Tibial artery (tissue), 4 donors: ENCODE measurements around the gene VPS72.
"Not testable (repeated sequence)": the region's sequence is repeated elsewhere in the genome, so short reads cannot be mapped to it uniquely, and the experiment has no call there.

Experiments
- DNase-seq, 2 donors: peaks; one replicate each; pipeline ENCODE4 v3.0.0-alpha.2; 2019
- H3K27ac ChIP-seq, 2 donors: fragments of 200-600 bp; sonication (generic) in 1 of 2; 1 replicate in 1 of 2; 2 replicates in 1 of 2; pipeline ENCODE4 v1.5.1; 2018 to 2019; ENCODE audit warnings: mild to moderate bottlenecking in 1 of 2
- H3K27me3 ChIP-seq, 2 donors: fragments of 200-600 bp; sonication (generic) in 1 of 2; one replicate each; pipeline versions ENCODE4 v1.5.1 to v1.6.0; 2016 to 2019
- H3K36me3 ChIP-seq, 3 donors: fragments of 200-600 bp; sonication (generic) in 2 of 3; one replicate each; pipeline ENCODE4 v1.5.1; 2016 to 2019; ENCODE audit warnings: mild to moderate bottlenecking in 2 of 3
- H3K4me1 ChIP-seq, 4 donors: fragments of 200-600 bp; sonication (generic) in 2 of 4; 1 replicate in 3 of 4; 2 replicates in 1 of 4; pipeline ENCODE4 v1.5.1; 2016 to 2019
- H3K4me3 ChIP-seq, 2 donors: fragments of 200-600 bp; sonication (generic) in 1 of 2; 1 replicate in 1 of 2; 2 replicates in 1 of 2; pipeline ENCODE4 v1.5.1; 2018 to 2019; ENCODE audit warnings: mild to moderate bottlenecking in 2 of 2
- H3K9me3 ChIP-seq, 3 donors: fragments of 200-600 bp; sonication (generic) in 1 of 3; one replicate each; pipeline ENCODE4 v1.5.1; 2016 to 2019
- intact Hi-C: fragments of 100-400 bp; cut with DNase I; formaldehyde crosslinking; loops from one replicate; pipeline ENCODE4 v1.15.0; 2023; ENCODE audit warnings: low total_unique reads
- TF ChIP-seq, protein P1 (sequence below), 2 experiments: fragments of 200-600 bp in 1 of 2; fragments of 450-650 bp in 1 of 2; IDR thresholded peaks; one replicate each; pipeline ENCODE4 v1.5.1; 2017 to 2019; ENCODE audit warnings: antibody characterized with exemption in 2 of 2, mild to moderate bottlenecking in 1 of 2, moderate library complexity in 1 of 2

VPS72 gene

DNA sequence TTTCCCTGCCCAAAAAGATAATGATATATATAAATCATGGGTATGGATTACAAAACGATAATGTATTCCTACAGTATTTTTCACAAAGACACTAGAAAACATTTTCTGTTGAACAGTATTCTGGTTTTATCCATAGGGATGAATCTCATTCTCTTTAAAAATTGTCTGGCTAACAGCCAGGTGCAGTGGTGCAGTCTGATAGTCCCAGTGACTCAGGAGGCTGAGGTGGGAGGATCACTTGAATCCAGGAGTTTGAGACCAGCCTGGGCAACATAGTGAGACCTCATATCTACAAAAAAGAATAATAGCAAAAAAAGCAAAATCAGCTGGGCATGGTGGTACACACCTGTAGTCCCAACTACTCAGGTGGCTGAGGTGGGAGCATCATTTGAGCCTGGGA lies 31.6 kb upstream of the VPS72 start:
- intact Hi-C loops = no loop called here
- TF ChIP-seq, protein P1, sequence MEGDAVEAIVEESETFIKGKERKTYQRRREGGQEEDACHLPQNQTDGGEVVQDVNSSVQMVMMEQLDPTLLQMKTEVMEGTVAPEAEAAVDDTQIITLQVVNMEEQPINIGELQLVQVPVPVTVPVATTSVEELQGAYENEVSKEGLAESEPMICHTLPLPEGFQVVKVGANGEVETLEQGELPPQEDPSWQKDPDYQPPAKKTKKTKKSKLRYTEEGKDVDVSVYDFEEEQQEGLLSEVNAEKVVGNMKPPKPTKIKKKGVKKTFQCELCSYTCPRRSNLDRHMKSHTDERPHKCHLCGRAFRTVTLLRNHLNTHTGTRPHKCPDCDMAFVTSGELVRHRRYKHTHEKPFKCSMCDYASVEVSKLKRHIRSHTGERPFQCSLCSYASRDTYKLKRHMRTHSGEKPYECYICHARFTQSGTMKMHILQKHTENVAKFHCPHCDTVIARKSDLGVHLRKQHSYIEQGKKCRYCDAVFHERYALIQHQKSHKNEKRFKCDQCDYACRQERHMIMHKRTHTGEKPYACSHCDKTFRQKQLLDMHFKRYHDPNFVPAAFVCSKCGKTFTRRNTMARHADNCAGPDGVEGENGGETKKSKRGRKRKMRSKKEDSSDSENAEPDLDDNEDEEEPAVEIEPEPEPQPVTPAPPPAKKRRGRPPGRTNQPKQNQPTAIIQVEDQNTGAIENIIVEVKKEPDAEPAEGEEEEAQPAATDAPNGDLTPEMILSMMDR (IDR thresholded peaks at IDR 0.05) = no peak
- Histone ChIP-seq H3K36me3 (peaks cover 6 to 43% (median 13%) of the 10 kb centered on the region in 3 donors), H3K4me1 (peaks cover 0 to 10% (median 4%) of the 10 kb centered on the region in 4 donors), H3K4me3 (no peak overlapping the region), H3K9me3 (no peaks in the 10 kb centered on the region), H3K27me3 (no peaks in the 10 kb centered on the region), H3K27ac (no peak overlapping the region)
- DNase-seq = peak in 1 of 2 donors; percentile 11

DNA sequence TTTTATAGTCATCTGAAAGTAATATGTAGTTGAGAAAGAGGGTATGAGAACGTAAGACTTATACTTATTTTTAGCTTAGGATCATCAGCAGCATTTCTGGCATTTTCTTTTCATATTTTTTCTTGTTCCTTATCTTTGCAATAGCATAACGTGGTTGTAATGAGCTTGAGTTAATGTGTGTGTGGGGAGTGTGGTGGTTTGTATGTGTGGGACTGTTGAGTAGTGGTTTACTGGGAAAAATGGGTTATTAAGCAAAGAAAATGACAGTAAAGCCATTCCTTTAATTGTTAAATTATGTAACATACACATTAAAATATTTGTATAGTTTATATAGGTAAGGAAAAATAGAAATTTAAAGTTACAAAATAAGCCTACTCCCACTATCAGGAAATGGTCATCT lies 23.6 kb upstream of the VPS72 start:
- Histone ChIP-seq H3K4me3 (no peak overlapping the region), H3K27me3 (no peaks in the 10 kb centered on the region), H3K9me3 (no peaks in the 10 kb centered on the region), H3K36me3 (peaks cover 0 to 46% (median 13%) of the 10 kb centered on the region in 3 donors), H3K27ac (peak overlapping the region in 1 of 2 donors; percentile 7), H3K4me1 (peaks cover 0 to 37% (median 6%) of the 10 kb centered on the region in 4 donors)
- TF ChIP-seq, protein P1 (IDR thresholded peaks at IDR 0.05) = no peak
- intact Hi-C loops = no loop called here
- no peak for DNase-seq

DNA sequence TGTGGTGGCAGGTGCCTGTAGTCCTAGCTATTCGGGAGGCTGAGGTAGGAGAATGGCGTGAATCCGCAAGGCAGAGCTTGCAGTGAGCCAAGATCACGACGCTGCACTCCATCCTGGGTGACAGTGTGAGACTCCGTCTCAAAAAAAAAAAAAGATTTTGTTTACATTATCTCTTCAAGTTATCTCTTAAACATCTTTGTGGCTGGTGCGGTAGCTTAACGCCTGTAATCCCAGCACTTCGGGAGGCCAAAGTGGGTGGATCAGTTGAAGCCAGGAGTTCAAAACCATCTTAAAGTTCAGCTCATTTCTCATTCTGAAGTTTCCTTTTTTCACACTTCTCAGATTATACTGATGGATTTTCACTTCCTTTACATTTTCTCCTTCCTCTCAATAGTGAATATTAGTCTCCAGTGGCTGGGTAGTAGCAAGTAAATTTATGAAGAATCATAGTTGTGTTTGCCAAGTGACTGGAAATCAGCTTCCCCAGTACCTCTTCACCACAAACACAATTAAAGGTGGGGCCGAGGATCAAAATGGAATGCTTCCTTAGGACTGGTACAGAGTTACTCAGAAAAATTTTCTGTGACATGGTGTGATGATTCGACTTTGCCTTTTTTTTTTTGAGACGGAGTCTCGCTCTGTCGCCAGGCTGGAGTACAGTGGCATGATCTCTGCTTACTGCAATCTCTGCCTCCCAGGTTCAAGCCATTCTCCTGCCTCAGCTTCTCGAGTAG lies 22.1 kb upstream of the VPS72 start:
- H3K36me3 ChIP-seq = peaks cover 8 to 55% (median 25%) of the 10 kb centered on the region in 3 donors
- H3K27me3 ChIP-seq = no peaks in the 10 kb centered on the region
- TF ChIP-seq, protein P1 (IDR thresholded peaks at IDR 0.05) = no peak
- no peaks in the 10 kb centered on the region for H3K9me3 ChIP-seq
- H3K4me3 ChIP-seq = no peak overlapping the region
- intact Hi-C loops = no loop called here
- peaks cover 0 to 44% (median 5%) of the 10 kb centered on the region in 4 donors for H3K4me1 ChIP-seq
- DNase-seq = no peak
- H3K27ac ChIP-seq = no peak overlapping the region

DNA sequence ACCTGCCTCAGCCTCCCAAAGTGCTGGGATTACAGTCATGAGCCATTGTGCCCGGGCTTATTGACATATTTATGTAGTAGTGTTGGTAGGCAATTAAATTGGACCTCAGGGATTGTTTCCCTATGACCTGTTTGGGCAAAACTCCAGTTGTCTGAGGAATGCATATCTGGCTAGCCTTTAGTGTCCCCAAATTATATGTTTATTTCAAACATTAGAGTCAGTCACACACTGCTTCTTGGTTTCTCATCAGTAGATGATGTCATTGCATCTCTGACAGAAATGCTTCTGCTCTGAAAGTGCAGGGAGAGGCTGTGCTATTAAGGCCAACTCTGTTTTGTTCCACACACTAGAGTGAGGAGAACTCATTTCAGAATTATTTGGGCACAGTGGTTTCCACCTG lies 20.8 kb upstream of the VPS72 start:
- Histone ChIP-seq H3K4me3 (no peak overlapping the region), H3K27me3 (no peaks in the 10 kb centered on the region), H3K27ac (peak overlapping the region in 1 of 2 donors; percentile 35), H3K36me3 (peaks cover 15 to 63% (median 32%) of the 10 kb centered on the region in 3 donors), H3K4me1 (peaks cover 0 to 52% (median 4%) of the 10 kb centered on the region in 4 donors), H3K9me3 (no peaks in the 10 kb centered on the region)
- TF ChIP-seq, protein P1 (IDR thresholded peaks at IDR 0.05) = no peak
- peak in 1 of 2 donors; percentile 1 for DNase-seq
- intact Hi-C loops = no loop called here

DNA sequence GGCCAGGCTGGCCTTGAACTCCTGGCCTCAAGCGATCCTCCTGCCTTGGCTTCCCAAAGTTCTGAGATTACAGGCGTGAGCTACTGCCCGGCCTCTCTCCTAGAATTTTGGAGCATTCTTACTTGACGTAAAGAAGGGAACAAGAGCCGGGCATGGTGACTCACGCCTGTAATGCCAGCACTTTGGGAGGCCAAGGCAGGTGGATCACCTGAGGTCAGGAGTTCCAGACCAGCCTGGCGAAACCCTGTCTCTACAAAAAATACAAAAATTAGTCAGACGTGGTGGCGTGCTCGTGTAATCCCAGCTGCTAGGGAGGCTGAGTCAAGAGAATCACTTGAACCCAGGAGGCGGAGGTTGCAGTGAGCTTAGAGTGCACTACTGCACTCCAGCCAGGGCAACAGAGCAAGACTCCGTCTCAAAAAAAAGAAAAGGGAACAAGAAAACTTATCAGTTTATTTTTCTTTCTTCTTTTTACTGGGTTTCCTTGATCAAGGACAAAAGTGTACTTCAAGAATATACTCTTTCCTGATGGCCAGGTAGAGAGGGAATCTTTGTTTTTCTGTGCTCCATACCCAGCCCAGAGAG lies 15.5 kb upstream of the VPS72 start:
- H3K27me3 ChIP-seq, intact Hi-C loops, H3K27ac ChIP-seq, H3K9me3 ChIP-seq, H3K4me3 ChIP-seq: not testable (repeated sequence)
- DNase-seq = peak in 1 of 2 donors; percentile 24
- H3K36me3 ChIP-seq = peaks cover 15 to 60% (median 40%) of the 10 kb centered on the region in 3 donors
- H3K4me1 ChIP-seq = peaks cover 0 to 63% (median 26%) of the 10 kb centered on the region in 4 donors
